Measurements from ENCODE around the gene AKR1B1. TPM values are rescaled to one million over a fixed set of nuclear protein-coding genes. Genes with fewer than 3 reads are reported as not detected.

The AKR1B1 gene
- total RNA-seq, 4 donors from 2014 or later: 66.0 to 110 (median 104) TPM

DNA sequence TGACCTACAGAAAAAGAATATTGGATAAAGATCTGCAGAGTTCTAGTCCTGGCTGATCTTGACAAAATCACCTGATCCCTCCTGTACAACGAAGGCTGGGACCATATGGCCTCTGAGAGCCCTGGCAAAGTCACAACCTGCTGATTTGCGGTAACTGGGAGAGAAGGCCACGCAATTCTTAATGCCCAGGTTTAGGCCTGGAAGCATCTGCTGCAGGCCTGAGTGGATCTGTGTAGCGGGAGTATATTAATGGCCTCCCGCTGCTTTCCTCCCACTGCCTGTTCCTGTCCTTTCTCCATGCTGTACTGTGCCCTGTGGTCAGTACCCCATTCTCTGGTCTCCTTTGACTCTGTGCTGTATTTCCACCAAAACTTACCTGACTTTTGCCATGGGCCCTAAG is 24.2 kb downstream of the AKR1B1 start:
- TF ChIP-seq, protein P1, sequence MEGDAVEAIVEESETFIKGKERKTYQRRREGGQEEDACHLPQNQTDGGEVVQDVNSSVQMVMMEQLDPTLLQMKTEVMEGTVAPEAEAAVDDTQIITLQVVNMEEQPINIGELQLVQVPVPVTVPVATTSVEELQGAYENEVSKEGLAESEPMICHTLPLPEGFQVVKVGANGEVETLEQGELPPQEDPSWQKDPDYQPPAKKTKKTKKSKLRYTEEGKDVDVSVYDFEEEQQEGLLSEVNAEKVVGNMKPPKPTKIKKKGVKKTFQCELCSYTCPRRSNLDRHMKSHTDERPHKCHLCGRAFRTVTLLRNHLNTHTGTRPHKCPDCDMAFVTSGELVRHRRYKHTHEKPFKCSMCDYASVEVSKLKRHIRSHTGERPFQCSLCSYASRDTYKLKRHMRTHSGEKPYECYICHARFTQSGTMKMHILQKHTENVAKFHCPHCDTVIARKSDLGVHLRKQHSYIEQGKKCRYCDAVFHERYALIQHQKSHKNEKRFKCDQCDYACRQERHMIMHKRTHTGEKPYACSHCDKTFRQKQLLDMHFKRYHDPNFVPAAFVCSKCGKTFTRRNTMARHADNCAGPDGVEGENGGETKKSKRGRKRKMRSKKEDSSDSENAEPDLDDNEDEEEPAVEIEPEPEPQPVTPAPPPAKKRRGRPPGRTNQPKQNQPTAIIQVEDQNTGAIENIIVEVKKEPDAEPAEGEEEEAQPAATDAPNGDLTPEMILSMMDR (IDR thresholded peaks at IDR 0.05): no peak
- DNase-seq (ENCODE audit: low spot score) (no peak), ATAC-seq (ENCODE audit: low FRiP score) (no peak)

DNA sequence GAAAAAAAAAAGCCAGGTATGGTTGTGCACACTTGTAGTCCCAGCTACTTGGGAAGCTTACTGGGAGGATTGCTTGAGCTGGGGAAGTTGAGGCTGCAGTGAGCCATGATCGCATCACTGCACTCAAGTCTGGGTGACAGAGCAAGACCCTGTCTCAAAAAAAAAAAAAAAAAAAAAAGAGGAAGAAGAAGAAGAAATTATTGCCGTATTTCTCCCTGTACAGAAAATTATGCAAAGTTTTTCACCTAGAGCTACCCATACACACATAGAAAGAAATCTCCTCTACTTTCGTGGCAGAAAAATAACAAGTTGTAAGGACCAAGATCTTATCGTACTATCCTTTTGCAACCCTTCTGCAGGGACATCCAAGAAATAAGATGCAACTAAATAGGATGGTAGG is 25.5 kb downstream of the AKR1B1 start:
- DNase-seq (ENCODE audit: low spot score) (no peak), ATAC-seq (ENCODE audit: low FRiP score) (no peak)
- TF ChIP-seq, protein P1 (IDR thresholded peaks at IDR 0.05): no peak

DNA sequence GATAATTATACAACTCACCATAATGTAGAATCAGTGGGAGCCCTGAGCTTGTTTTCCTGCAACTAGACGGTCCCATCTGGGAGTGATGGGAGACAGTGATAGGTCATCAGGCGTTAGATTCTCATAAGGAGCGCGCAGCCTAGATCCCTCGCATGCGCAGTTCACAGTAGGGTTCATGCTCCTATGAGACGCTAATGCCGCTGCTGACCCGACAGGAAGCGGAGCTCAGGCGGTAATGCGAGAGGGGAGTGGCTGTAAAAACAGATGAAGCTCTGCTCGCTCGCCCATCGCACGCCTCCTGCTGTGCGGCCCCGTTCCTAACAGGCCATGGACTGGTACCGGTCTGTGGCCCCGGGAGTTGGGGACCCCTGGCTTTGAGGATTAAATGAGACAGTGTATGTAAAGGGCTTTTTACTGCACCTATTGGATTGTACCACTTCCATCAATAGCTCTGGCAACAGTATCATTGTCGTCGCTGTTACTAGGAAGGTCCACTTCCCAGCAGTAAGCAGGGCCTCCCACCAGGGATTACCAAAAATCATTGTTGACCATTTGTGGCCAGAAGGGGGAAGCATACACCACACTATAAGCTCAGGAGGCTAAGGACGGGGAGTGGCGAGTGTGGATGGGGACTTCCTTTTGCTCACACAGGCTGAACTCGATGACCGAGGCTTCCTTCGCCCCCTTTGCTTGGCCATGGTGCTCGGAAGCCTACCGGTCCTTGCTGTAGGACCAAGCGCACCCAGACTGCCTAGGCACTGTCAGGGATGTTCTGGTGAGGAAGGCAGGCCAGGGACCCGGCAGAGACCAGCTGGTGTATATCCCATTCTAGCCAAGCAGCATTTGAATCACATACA is 26.4 kb downstream of the AKR1B1 start:
- TF ChIP-seq, protein P1 (IDR thresholded peaks at IDR 0.05): peak in 1 of 3 donors; percentile 73
- peak; percentile 97 for ATAC-seq (ENCODE audit: low FRiP score)
- peak; percentile 65 for DNase-seq (ENCODE audit: low spot score)

DNA sequence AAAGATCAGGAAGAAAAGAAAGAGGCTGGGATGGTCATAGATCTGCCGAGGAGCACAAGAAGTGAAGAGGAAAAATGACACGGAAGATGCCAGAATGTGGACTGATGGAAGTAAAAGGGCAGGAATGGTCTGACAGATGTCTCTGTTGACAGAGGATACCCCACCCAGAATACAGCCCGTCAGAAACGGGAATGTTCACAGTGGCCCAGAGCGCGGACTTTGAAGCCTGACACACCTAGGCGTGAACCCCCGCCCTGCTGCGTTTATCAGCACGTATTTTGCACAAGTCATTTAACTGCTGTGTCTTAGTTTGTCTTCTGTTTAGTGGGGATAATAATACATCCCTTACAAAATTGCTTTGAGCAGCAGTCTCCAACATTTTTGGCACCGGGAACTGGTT is 27.1 kb downstream of the AKR1B1 start:
- no peak for DNase-seq (ENCODE audit: low spot score)
- no peak for ATAC-seq (ENCODE audit: low FRiP score)
- TF ChIP-seq, protein P1 (IDR thresholded peaks at IDR 0.05): no peak

DNA sequence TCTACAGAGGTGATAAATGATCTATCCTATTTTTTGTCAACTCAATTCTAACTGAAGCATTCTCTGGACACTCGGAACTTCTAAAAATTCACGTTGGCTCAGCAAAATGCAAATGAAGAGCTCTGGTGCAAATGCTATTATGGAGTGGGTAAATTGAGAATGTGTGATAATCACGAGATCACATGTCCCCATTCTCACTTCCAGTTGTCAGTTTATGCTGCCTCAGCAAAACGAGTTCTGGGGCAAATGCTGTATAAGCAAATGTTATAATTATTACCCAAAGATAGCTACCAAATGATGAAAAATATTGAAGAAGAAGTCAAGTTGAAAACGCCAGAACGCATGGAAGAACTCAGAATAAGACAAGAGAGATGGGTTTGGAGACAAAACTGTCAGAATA is 29.4 kb downstream of the AKR1B1 start:
- DNase-seq (ENCODE audit: low spot score) (no peak), ATAC-seq (ENCODE audit: low FRiP score) (no peak)
- TF ChIP-seq, protein P1 (IDR thresholded peaks at IDR 0.05): no peak

DNA sequence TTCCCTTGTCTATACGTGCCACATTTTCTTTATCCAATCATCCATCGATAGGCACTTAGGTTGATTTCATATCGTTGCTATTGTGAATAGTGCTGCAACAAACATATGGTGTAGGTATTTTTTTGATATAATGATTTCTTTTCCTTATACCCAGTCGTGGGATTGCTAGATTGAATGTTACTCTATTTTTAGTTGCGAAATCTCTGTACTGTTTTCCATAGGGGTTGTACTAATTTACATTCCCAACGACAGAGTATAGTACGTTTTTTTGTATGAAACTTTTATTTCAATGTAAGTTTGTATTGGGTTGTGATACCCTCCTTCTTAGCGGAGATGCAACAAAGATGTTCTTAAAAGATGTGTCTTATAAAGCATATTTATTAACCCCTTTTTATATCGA is 30.0 kb downstream of the AKR1B1 start:
- ATAC-seq (ENCODE audit: low FRiP score): no peak
- DNase-seq (ENCODE audit: low spot score): no peak
- TF ChIP-seq, protein P1 (IDR thresholded peaks at IDR 0.05): no peak

DNA sequence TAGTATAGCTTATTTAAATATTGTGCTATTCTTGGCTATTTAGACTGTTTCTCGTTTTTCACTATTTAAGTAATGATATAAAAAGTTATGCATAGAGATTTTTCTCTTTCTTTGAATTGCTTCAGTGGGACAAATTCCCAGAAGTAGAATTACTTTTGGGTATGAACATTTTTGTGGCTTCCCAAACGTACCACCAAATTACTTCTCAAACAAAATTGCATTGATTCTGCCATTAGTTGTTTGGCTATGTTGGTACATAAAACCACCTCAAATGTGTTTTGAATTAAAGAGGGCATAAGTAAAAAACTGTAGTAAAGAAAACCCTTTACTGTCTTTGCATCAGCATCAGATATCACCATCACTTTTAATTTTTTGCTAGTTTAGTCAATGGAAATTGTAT is 31.0 kb downstream of the AKR1B1 start:
- DNase-seq (ENCODE audit: low spot score): no peak
- no peak for ATAC-seq (ENCODE audit: low FRiP score)
- TF ChIP-seq, protein P1 (IDR thresholded peaks at IDR 0.05): no peak
